Stimulated activated effector memory CD8-positive, alpha-beta T cell treated with anti-CD3 and anti-CD28 coated beads, Interleukin-12 subunit alpha, Interleukin-12 subunit beta, amount 100 ng/mL, for 72 hours (primary cell): Measurements from ENCODE around the gene FGFR1OP2.

Experiments
- ATAC-seq: fragments of 150-1000 bp; cut with Tn5 transposase; 2 replicates; pipeline ENCODE4 v1.10.0; 2021
- DNase-seq, 2 donors: peaks; one replicate each; pipeline ENCODE4 v3.0.0; 2021 to 2022; ENCODE audit warnings: low spot score in 2 of 2
- H3K27ac Mint-ChIP-seq: one replicate; pipeline ENCODE4 v1.8.0; 2022; ENCODE audit warnings: mild to moderate bottlenecking, mixed read lengths
- H3K36me3 Mint-ChIP-seq: one replicate; pipeline ENCODE4 v1.8.0; 2022; ENCODE audit warnings: mild to moderate bottlenecking, mixed read lengths
- H3K4me1 Mint-ChIP-seq: one replicate; pipeline ENCODE4 v1.8.0; 2022; ENCODE audit warnings: mixed read lengths
- H3K4me3 Mint-ChIP-seq: one replicate; pipeline ENCODE4 v1.8.0; 2022; ENCODE audit warnings: mild to moderate bottlenecking, mixed read lengths
- H3K9me3 Mint-ChIP-seq: one replicate; pipeline ENCODE4 v1.8.0; 2022; ENCODE audit warnings: mixed read lengths

Gene FGFR1OP2

DNA sequence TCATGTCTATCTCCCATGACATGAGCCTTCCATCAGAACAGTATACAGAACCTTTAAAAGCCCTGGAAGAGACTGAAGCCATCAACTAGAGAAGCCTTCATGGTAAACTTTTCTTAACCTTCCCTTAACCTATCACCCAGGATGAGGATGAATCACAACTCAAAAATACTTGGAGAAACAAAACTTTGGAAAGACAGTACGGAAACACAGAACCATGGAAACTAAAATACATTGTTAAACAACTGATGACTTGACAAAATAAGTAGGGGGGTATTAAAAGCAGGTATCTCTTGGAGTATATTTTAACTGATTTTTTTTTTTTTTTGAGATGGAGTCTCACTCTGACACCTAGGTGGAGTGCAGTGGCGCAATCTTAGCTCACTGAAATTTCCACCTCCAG is 67.2 kb downstream of the FGFR1OP2 start:
- DNase-seq (no peak), ATAC-seq (no peak)
- Mint-ChIP-seq H3K4me1 (peaks cover 19% of the 10 kb centered on the region), H3K36me3 (peaks cover 17% of the 10 kb centered on the region), H3K27ac (no peak overlapping the region), H3K4me3 (no peak overlapping the region), H3K9me3 (no peaks in the 10 kb centered on the region)

GRCh38 chr12:27006797-27007467 is 68.7 kb downstream of the FGFR1OP2 start:
- H3K36me3 Mint-ChIP-seq: peaks cover 24% of the 10 kb centered on the region
- no peak overlapping the region for H3K27ac Mint-ChIP-seq
- ATAC-seq (no peak), DNase-seq (no peak)
- peaks cover 21% of the 10 kb centered on the region for H3K4me1 Mint-ChIP-seq
- no peak overlapping the region for H3K4me3 Mint-ChIP-seq
- H3K9me3 Mint-ChIP-seq: no peaks in the 10 kb centered on the region

DNA sequence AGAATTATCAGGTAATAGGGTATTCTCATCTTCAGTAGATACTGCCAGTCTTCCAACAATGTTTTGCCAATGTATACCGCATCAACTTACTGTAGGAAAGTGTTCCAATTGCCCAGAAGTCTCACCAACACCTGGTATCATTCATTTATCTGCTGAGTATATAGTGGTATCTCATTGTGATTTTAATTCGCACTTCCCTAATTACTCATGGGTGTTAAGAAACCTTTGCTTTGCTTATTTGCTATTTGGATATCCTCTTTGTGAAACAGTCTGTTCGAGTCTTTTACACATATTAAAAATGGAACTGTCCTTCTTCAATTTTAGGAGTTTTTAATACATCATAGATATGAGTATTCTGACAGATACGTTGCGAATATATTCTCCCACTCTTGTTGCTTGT is 69.8 kb downstream of the FGFR1OP2 start:
- DNase-seq (no peak), ATAC-seq (no peak)
- Mint-ChIP-seq H3K4me3 (no peak overlapping the region), H3K36me3 (peaks cover 21% of the 10 kb centered on the region), H3K27ac (no peak overlapping the region), H3K9me3 (no peaks in the 10 kb centered on the region), H3K4me1 (peaks cover 20% of the 10 kb centered on the region)

DNA sequence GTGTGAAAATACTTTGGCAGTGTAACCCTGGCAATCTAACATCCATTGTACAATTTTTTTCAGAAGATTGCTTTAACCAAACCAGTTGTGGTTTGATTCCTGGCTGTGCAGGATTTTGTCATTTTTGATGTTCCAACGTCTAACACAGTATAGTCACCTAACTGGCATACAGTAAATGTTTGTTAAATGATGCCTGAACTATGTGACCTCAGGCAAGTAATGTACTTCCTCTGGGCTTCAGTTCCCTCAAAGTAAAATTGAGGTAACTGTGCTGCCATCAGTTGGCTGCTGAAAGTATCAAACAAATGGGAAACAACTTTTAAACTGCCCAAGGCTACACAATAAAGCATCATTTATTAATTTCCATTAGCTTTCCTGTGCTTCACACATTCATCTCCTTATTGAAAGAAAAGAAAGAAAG is 71.6 kb downstream of the FGFR1OP2 start:
- Mint-ChIP-seq H3K9me3 (no peaks in the 10 kb centered on the region), H3K27ac (no peak overlapping the region), H3K4me3 (no peak overlapping the region), H3K36me3 (peaks cover 21% of the 10 kb centered on the region), H3K4me1 (peaks cover 27% of the 10 kb centered on the region)
- DNase-seq: no peak
- no peak for ATAC-seq

- Mint-ChIP-seq H3K4me3 (peak overlapping the region; percentile 80), H3K4me1 (peaks cover 36% of the 10 kb centered on the region), H3K9me3 (no peaks in the 10 kb centered on the region), H3K27ac (no peak overlapping the region), H3K36me3 (peaks cover 21% of the 10 kb centered on the region)
- no peak for DNase-seq
- no peak for ATAC-seq
Measured at GRCh38 chr12:27012239-27012981, 74.1 kb downstream of the FGFR1OP2 start.

DNA sequence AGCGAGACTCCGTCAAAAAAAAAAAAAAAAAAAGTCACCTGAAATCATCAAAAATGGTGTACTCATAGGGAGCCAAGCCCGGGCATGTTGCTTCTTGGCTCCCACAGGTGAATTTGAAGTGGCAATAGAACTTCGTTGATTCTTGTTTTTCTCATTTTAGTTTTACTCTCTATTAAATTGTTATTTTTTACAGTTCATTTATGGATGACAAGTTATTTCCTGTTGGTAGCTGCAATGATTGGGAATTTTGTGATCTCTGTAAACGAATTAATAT is 74.6 kb downstream of the FGFR1OP2 start:
- Mint-ChIP-seq H3K27ac (no peak overlapping the region), H3K4me3 (peak overlapping the region; percentile 80), H3K4me1 (peaks cover 36% of the 10 kb centered on the region), H3K36me3 (peaks cover 21% of the 10 kb centered on the region), H3K9me3 (no peaks in the 10 kb centered on the region)
- no peak for ATAC-seq
- no peak for DNase-seq

- ATAC-seq (peak; percentile 38), DNase-seq (no peak)
- H3K36me3 Mint-ChIP-seq: peaks cover 21% of the 10 kb centered on the region
- peak overlapping the region; percentile 91 for H3K27ac Mint-ChIP-seq
- no peaks in the 10 kb centered on the region for H3K9me3 Mint-ChIP-seq
- peaks cover 36% of the 10 kb centered on the region for H3K4me1 Mint-ChIP-seq
- H3K4me3 Mint-ChIP-seq: peak overlapping the region; percentile 80
Measured at GRCh38 chr12:27013611-27014084, 75.4 kb downstream of the FGFR1OP2 start.

DNA sequence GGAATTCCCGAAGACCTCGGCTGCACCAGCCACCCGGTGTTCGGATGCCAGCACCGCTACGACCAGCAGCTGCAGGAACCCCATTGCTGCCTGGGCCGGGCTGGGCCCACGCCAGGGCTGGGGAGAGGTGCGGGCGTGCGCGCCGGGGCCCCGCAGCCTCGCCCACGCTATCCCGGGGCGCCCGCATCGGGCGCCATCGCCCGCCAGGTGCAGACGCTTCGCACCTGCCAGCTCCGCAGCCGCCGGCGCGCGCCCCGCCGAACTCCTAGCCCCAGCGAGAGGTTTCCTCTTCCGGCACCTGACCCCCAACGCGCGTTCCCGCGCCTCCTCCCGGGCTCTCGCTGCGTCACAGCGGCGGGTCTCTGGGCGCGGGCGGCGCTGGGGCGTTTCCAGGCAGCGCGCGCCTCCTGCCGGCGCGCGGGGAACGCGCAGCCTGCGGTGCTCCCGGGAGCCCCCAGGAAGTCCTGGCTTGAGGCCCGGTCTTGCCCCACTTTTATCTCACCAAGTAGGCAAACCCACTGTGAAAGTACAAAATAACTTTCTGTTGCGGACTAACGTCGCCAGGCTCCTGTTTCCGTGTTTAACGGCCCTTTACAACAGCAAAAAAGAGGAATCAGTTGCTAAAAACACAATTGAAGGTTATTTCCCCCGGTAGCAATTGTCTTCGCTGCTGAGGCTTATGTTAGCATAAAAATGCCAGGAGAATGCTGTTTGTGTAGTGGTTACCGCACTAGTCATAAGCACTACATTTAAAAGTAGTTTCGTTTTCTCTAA is 76.0 kb downstream of the FGFR1OP2 start, which contains the start of gene TM7SF3:
TSS of gene TM7SF3 (minus strand) at position 300 of the 774 bp plus-strand sequence. CDS start at position 84, 216 bp downstream.
- peak; percentile 93 to 96 for DNase-seq
- H3K36me3 Mint-ChIP-seq: peaks cover 21% of the 10 kb centered on the region
- peaks cover 36% of the 10 kb centered on the region for H3K4me1 Mint-ChIP-seq
- no peaks in the 10 kb centered on the region for H3K9me3 Mint-ChIP-seq
- H3K27ac Mint-ChIP-seq: peak within 1 kb of the TSS; percentile 91
- peak within 1 kb of the TSS; percentile 80 for H3K4me3 Mint-ChIP-seq
- peak; percentile 91 for ATAC-seq

- DNase-seq: no peak
- H3K27ac Mint-ChIP-seq: peak overlapping the region; percentile 91
- ATAC-seq: no peak
- peaks cover 33% of the 10 kb centered on the region for H3K4me1 Mint-ChIP-seq
- H3K9me3 Mint-ChIP-seq: no peaks in the 10 kb centered on the region
- H3K4me3 Mint-ChIP-seq: peak overlapping the region; percentile 80
- H3K36me3 Mint-ChIP-seq: peaks cover 15% of the 10 kb centered on the region
Measured at GRCh38 chr12:27014859-27015729, 76.8 kb downstream of the FGFR1OP2 start.

GRCh38 chr12:27015730-27016076 is 77.4 kb downstream of the FGFR1OP2 start:
- H3K9me3 Mint-ChIP-seq: no peaks in the 10 kb centered on the region
- H3K4me3 Mint-ChIP-seq: peak overlapping the region; percentile 80
- peaks cover 26% of the 10 kb centered on the region for H3K4me1 Mint-ChIP-seq
- H3K27ac Mint-ChIP-seq: peak overlapping the region; percentile 91
- peaks cover 8% of the 10 kb centered on the region for H3K36me3 Mint-ChIP-seq
- DNase-seq: no peak
- ATAC-seq: no peak
